ENCODE results near the gene MMS19. TPM values are rescaled to one million over a fixed set of nuclear protein-coding genes. Genes with fewer than 3 reads are reported as not detected.
A peak's percentile ranks its signal among the peaks of the same experiment; 100 is the strongest.

The MMS19 gene
- total RNA-seq, 3 donors from 2014 or later = 45.7 to 48.5 (median 47.0) TPM

- intact Hi-C loops (cut with DNase I, micrococcal nuclease) = loop anchor here (10.0 kb wide), 1 partner anchor 91 kb away; no protein-coding TSS in a partner anchor
- no peaks in the 10 kb centered on the region for H3K9me3 ChIP-seq
- no peaks in the 10 kb centered on the region for H3K4me1 ChIP-seq (ENCODE audit: low read depth)
- peaks cover 2% of the 10 kb centered on the region for H3K36me3 ChIP-seq (ENCODE audit: low read depth)
- ATAC-seq (no peak), DNase-seq (no peak)
- TF ChIP-seq CTCF (IDR thresholded peaks at IDR 0.05) = no peak
- no peak overlapping the region for H3K4me3 ChIP-seq
Measured at GRCh38 chr10:97464226-97464625, 34.0 kb downstream of the MMS19 start.

- peaks cover 5% of the 10 kb centered on the region for H3K36me3 ChIP-seq (ENCODE audit: low read depth)
- no peaks in the 10 kb centered on the region for H3K9me3 ChIP-seq
- peak; percentile 54 for TF ChIP-seq CTCF (IDR thresholded peaks at IDR 0.05)
- no peaks in the 10 kb centered on the region for H3K4me1 ChIP-seq (ENCODE audit: low read depth)
- ATAC-seq = peak; percentile 94
- no peak overlapping the region for H3K4me3 ChIP-seq
- intact Hi-C loops (cut with DNase I, micrococcal nuclease) = loop anchor here (10.0 kb wide), 1 partner anchor 91 kb away; no protein-coding TSS in a partner anchor
- DNase-seq = peak in 1 of 3 donors; percentile 76
Measured at GRCh38 chr10:97463363-97464132, 34.7 kb downstream of the MMS19 start.

- no peak for DNase-seq
- intact Hi-C loops (cut with DNase I, micrococcal nuclease) = loop anchor here (10.0 kb wide), 1 partner anchor 92 kb away; no protein-coding TSS in a partner anchor
- H3K9me3 ChIP-seq = no peaks in the 10 kb centered on the region
- H3K4me3 ChIP-seq = no peak overlapping the region
- no peak for TF ChIP-seq CTCF (IDR thresholded peaks at IDR 0.05)
- peaks cover 5% of the 10 kb centered on the region for H3K36me3 ChIP-seq (ENCODE audit: low read depth)
- no peaks in the 10 kb centered on the region for H3K4me1 ChIP-seq (ENCODE audit: low read depth)
- no peak for ATAC-seq
Measured at GRCh38 chr10:97462309-97462708, 35.9 kb downstream of the MMS19 start.

GRCh38 chr10:97459933-97460332, 38.3 kb downstream of the MMS19 start:
- Histone ChIP-seq H3K9me3 (no peaks in the 10 kb centered on the region), H3K4me1 (ENCODE audit: low read depth) (no peaks in the 10 kb centered on the region), H3K36me3 (ENCODE audit: low read depth) (peaks cover 5% of the 10 kb centered on the region), H3K4me3 (no peak overlapping the region)
- no peak for TF ChIP-seq CTCF (IDR thresholded peaks at IDR 0.05)
- ATAC-seq (no peak), DNase-seq (no peak)
- intact Hi-C loops (cut with DNase I, micrococcal nuclease) = loop anchor here (10.0 kb wide), 1 partner anchor 95 kb away; no protein-coding TSS in a partner anchor

GRCh38 chr10:97459111-97459510, 39.1 kb downstream of the MMS19 start:
- Histone ChIP-seq H3K9me3 (no peaks in the 10 kb centered on the region), H3K4me1 (ENCODE audit: low read depth) (no peaks in the 10 kb centered on the region), H3K36me3 (ENCODE audit: low read depth) (peaks cover 5% of the 10 kb centered on the region), H3K4me3 (no peak overlapping the region)
- ATAC-seq (no peak), DNase-seq (no peak)
- no peak for TF ChIP-seq CTCF (IDR thresholded peaks at IDR 0.05)
- intact Hi-C loops (cut with DNase I, micrococcal nuclease) = no loop called here

All from mucosa of descending colon (tissue), 3 donors.